ENCODE results near the gene TMEM183A. TPM values are rescaled to one million over a fixed set of nuclear protein-coding genes. Genes with fewer than 3 reads are reported as not detected.

The TMEM183A gene
- total and polyA plus RNA-seq, 9 of the 15 experiments (the other 6 are each of a cell fraction or from before 2014, with no cell fraction given), result 23.4 to 190 (median 124) TPM

- no peak for TF ChIP-seq CEBPZ (IDR thresholded peaks at IDR 0.05; ENCODE audit: borderline replicate concordance, low read depth, low read length)
- TF ChIP-seq ZFP1 (CRISPR knock-in tag; IDR thresholded peaks at IDR 0.05), result no peak
- no peak for TF ChIP-seq PYGO2 (tag; IDR thresholded peaks at IDR 0.05)
- TF ChIP-seq USF1 (CRISPR knock-in tag; IDR thresholded peaks at IDR 0.05), result 0 out of 2 replicates have a peak, but pooled peaks have one; percentile 15
- no peak for TF ChIP-seq YY1 (IDR thresholded peaks at IDR 0.05; ENCODE audit: borderline replicate concordance in 1 of 3, control insufficient read depth in 1 of 3, extremely low read depth in 1 of 3, insufficient read depth in 3 of 3, insufficient read length in 1 of 3, insufficient replicate concordance in 2 of 3, low read depth in 1 of 3, low read length in 2 of 3)
- TF ChIP-seq, protein P1, sequence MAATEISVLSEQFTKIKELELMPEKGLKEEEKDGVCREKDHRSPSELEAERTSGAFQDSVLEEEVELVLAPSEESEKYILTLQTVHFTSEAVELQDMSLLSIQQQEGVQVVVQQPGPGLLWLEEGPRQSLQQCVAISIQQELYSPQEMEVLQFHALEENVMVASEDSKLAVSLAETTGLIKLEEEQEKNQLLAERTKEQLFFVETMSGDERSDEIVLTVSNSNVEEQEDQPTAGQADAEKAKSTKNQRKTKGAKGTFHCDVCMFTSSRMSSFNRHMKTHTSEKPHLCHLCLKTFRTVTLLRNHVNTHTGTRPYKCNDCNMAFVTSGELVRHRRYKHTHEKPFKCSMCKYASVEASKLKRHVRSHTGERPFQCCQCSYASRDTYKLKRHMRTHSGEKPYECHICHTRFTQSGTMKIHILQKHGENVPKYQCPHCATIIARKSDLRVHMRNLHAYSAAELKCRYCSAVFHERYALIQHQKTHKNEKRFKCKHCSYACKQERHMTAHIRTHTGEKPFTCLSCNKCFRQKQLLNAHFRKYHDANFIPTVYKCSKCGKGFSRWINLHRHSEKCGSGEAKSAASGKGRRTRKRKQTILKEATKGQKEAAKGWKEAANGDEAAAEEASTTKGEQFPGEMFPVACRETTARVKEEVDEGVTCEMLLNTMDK (IDR thresholded peaks at IDR 0.05; ENCODE audit: borderline replicate concordance, insufficient read depth, low read depth, low read length, poor library complexity, severe bottlenecking), result peak; percentile 94
- TF ChIP-seq MTA2 (IDR thresholded peaks at IDR 0.05; ENCODE audit: low read depth), result no peak
- no peak for TF ChIP-seq RFX1 (IDR thresholded peaks at IDR 0.05)
- no peak for TF ChIP-seq FOXK1 (CRISPR knock-in tag; IDR thresholded peaks at IDR 0.05; ENCODE audit: borderline replicate concordance)
- no peak for TF ChIP-seq ZNF589 (CRISPR knock-in tag; IDR thresholded peaks at IDR 0.05; ENCODE audit: low read depth)
- TF ChIP-seq TAF15 (IDR thresholded peaks at IDR 0.05; ENCODE audit: low read depth, low read length), result no peak
- no peak for TF ChIP-seq GABPB1 (CRISPR knock-in tag; IDR thresholded peaks at IDR 0.05)
- no peak for TF ChIP-seq ETS2 (tag; IDR thresholded peaks at IDR 0.05; ENCODE audit: borderline replicate concordance, poor library complexity, severe bottlenecking)
- TF ChIP-seq CTBP1 (IDR thresholded peaks at IDR 0.05; ENCODE audit: borderline replicate concordance), result peak; percentile 16; the same call in 1 of the 2 replicates
- TF ChIP-seq ZKSCAN1 (IDR thresholded peaks at IDR 0.05; ENCODE audit: low read depth, low read length), result no peak
- TF ChIP-seq TAF9B (IDR thresholded peaks at IDR 0.05; ENCODE audit: partially characterized antibody), result no peak
- TF ChIP-seq MAFK (IDR thresholded peaks at IDR 0.05; ENCODE audit: low read length), result no peak
- TF ChIP-seq, protein P2, sequence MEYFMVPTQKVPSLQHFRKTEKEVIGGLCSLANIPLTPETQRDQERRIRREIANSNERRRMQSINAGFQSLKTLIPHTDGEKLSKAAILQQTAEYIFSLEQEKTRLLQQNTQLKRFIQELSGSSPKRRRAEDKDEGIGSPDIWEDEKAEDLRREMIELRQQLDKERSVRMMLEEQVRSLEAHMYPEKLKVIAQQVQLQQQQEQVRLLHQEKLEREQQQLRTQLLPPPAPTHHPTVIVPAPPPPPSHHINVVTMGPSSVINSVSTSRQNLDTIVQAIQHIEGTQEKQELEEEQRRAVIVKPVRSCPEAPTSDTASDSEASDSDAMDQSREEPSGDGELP (CRISPR knock-in tag; IDR thresholded peaks at IDR 0.05; ENCODE audit: borderline replicate concordance), result no peak
- no peak for TF ChIP-seq DNMT1 (IDR thresholded peaks at IDR 0.05)
- TF ChIP-seq TFAM (CRISPR knock-in tag; conservative IDR thresholded peaks at IDR 0.05), result no peak
- no peak for TF ChIP-seq SAFB (IDR thresholded peaks at IDR 0.05; ENCODE audit: borderline replicate concordance, low read depth, low read length)
Measured at GRCh38 chr1:203055161-203055799, 48.1 kb downstream of the TMEM183A start (continued).
